ENCODE measurements around the gene SPINT2.

DNA sequence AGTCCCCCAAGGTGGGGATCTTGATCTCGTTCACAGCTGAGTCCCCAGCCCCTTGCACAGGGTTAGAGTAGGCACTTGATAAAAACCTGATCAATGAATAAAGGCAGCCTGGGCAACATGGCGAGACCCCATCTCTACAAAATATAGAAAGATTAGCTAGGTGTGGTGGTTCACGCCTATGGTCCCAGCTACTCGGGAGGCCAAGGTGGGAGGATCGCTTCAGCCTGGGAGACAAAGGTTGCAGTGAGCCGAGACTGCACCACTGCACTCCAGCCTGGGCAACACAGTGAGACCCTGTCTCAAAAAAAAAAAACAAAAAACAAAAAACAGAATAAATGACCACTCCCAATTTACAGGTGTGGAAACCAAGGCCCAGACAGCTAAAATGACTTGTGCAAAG is 46.6 kb downstream of the SPINT2 start:
- no peak for TF ChIP-seq EZH2 (IDR thresholded peaks at IDR 0.05)
- TF ChIP-seq FOXP2 (optimal IDR thresholded peaks at IDR 0.05; ENCODE audit: control extremely low read depth, extremely low read length, insufficient read depth): no peak
- no peak for TF ChIP-seq POLR2AphosphoS5 (IDR thresholded peaks at IDR 0.05; ENCODE audit: borderline replicate concordance, low read depth, low read length)

Data from SK-N-MC (cell line).